ENCODE measurements around the gene RAB6B. TPM values are rescaled to one million over a fixed set of nuclear protein-coding genes. Genes with fewer than 3 reads are reported as not detected.

RAB6B gene
- total RNA-seq, 1 experiment from 2014 or later: 14.1 TPM

DNA sequence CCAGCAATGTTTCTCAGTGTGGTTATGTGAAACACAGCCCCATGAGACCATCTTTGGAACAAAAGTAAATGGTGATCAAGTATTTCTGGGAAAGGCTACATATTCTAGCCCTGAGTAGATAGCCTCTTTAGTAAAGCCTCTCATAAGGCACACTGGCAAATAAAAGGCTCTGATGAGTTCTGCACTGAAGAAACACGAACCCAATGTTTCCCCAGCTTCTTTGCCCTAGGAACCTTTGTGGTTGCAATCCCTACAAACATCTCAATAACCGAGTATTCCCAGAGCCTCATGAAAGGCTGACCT, 41.8 kb downstream of the RAB6B start:
- TF ChIP-seq, protein P1, sequence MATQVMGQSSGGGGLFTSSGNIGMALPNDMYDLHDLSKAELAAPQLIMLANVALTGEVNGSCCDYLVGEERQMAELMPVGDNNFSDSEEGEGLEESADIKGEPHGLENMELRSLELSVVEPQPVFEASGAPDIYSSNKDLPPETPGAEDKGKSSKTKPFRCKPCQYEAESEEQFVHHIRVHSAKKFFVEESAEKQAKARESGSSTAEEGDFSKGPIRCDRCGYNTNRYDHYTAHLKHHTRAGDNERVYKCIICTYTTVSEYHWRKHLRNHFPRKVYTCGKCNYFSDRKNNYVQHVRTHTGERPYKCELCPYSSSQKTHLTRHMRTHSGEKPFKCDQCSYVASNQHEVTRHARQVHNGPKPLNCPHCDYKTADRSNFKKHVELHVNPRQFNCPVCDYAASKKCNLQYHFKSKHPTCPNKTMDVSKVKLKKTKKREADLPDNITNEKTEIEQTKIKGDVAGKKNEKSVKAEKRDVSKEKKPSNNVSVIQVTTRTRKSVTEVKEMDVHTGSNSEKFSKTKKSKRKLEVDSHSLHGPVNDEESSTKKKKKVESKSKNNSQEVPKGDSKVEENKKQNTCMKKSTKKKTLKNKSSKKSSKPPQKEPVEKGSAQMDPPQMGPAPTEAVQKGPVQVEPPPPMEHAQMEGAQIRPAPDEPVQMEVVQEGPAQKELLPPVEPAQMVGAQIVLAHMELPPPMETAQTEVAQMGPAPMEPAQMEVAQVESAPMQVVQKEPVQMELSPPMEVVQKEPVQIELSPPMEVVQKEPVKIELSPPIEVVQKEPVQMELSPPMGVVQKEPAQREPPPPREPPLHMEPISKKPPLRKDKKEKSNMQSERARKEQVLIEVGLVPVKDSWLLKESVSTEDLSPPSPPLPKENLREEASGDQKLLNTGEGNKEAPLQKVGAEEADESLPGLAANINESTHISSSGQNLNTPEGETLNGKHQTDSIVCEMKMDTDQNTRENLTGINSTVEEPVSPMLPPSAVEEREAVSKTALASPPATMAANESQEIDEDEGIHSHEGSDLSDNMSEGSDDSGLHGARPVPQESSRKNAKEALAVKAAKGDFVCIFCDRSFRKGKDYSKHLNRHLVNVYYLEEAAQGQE (IDR thresholded peaks at IDR 0.05; ENCODE audit: low read depth): no peak
- TF ChIP-seq ZNF274 (IDR thresholded peaks at IDR 0.05; ENCODE audit: low read depth, low read length) (no peak), EZH2 (IDR thresholded peaks at IDR 0.05) (no peak), POLR2AphosphoS5 (IDR thresholded peaks at IDR 0.05; ENCODE audit: low read depth, low read length) (no peak), RAD21 (IDR thresholded peaks at IDR 0.05; ENCODE audit: low read depth) (no peak), ELF1 (IDR thresholded peaks at IDR 0.05; ENCODE audit: borderline replicate concordance, low read depth) (no peak), CEBPB (IDR thresholded peaks at IDR 0.05; ENCODE audit: low read depth) (no peak)
- TF ChIP-seq, protein P2, sequence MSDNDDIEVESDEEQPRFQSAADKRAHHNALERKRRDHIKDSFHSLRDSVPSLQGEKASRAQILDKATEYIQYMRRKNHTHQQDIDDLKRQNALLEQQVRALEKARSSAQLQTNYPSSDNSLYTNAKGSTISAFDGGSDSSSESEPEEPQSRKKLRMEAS (IDR thresholded peaks at IDR 0.05): no peak
- CTCF ChIA-PET: no interaction called here

More for the DNA sequence above, 41.8 kb downstream of the RAB6B start:
- Histone ChIP-seq H3K36me3 (ENCODE audit: control insufficient read depth in 1 of 2, insufficient read depth in 2 of 2, low read length in 2 of 2) (no peaks in the 10 kb centered on the region), H3K9ac (ENCODE audit: low read length) (no peak overlapping the region), H3K4me3 (replicated peaks in 1 of 2; ENCODE audit: low read depth in 1 of 2, low read length in 2 of 2) (no peak overlapping the region), H3K9me3 (ENCODE audit: control insufficient read depth in 1 of 2, insufficient read depth in 1 of 2, low read depth in 1 of 2, low read length in 2 of 2) (no peaks in the 10 kb centered on the region), H3K4me2 (ENCODE audit: low read length) (no peak overlapping the region), H4K20me1 (ENCODE audit: insufficient read depth) (no peaks in the 10 kb centered on the region), H3K79me2 (ENCODE audit: insufficient read depth, low read length) (no peaks in the 10 kb centered on the region), H2AFZ (ENCODE audit: low read depth, low read length, poor library complexity, severe bottlenecking) (no peak overlapping the region), H3K27ac (ENCODE audit: low read depth, low read length) (no peak overlapping the region), H3K9me2 (ENCODE audit: insufficient read depth) (no peaks in the 10 kb centered on the region), H3K27me3 (ENCODE audit: insufficient read depth, low read length) (no peaks in the 10 kb centered on the region), H3K4me1 (ENCODE audit: control insufficient read depth in 1 of 2, insufficient read depth in 2 of 2, low read length in 2 of 2) (no peaks in the 10 kb centered on the region)
- ChIA-PET POLR2A (no interaction called here), RAD21 (ENCODE audit: low non-redundant PET in 1 of 2, low total read pairs in 2 of 2, uncharacterized antibody in 2 of 2, unreplicated experiment in 2 of 2) (no interaction called here)
- BruUV-seq (replicated peaks): no TSS peak
- intact Hi-C loops (cut with micrococcal nuclease): no loop called here
- ATAC-seq (no peak), DNase-seq (ENCODE audit: low read depth, low spot score) (no peak)

Measured in HCT116 (cell line).